ENCODE results near the gene SCARB1.

Gene SCARB1

GRCh38 chr12:124756760-124757159 lies 106.9 kb downstream of the SCARB1 start:
- FAIRE-seq (no peak), DNase-seq (ENCODE audit: insufficient read length, low spot score) (no peak)
- no peak for TF ChIP-seq CTCF (IDR thresholded peaks at IDR 0.05; ENCODE audit: insufficient read depth, missing control alignments)

GRCh38 chr12:124756166-124756565 lies 107.5 kb downstream of the SCARB1 start:
- FAIRE-seq, result no peak
- DNase-seq (ENCODE audit: insufficient read length, low spot score), result no peak

GRCh38 chr12:124755801-124756148 lies 107.9 kb downstream of the SCARB1 start:
- DNase-seq (ENCODE audit: insufficient read length, low spot score), result no peak
- no peak for TF ChIP-seq CTCF (IDR thresholded peaks at IDR 0.05; ENCODE audit: insufficient read depth, missing control alignments)
- no peak for FAIRE-seq

More at GRCh38 chr12:124756166-124756565, 107.5 kb downstream of the SCARB1 start:
- TF ChIP-seq CTCF (IDR thresholded peaks at IDR 0.05; ENCODE audit: insufficient read depth, missing control alignments), result no peak

- FAIRE-seq, result no peak
- TF ChIP-seq CTCF (IDR thresholded peaks at IDR 0.05; ENCODE audit: insufficient read depth, missing control alignments), result no peak
- peak; percentile 78 for DNase-seq (ENCODE audit: insufficient read length, low spot score)
Observed at GRCh38 chr12:124754949-124755800, 108.5 kb downstream of the SCARB1 start.

GRCh38 chr12:124754491-124754890 lies 109.2 kb downstream of the SCARB1 start:
- DNase-seq (ENCODE audit: insufficient read length, low spot score) (no peak), FAIRE-seq (no peak)
- no peak for TF ChIP-seq CTCF (IDR thresholded peaks at IDR 0.05; ENCODE audit: insufficient read depth, missing control alignments)

GRCh38 chr12:124753993-124754392 lies 109.7 kb downstream of the SCARB1 start:
- TF ChIP-seq CTCF (IDR thresholded peaks at IDR 0.05; ENCODE audit: insufficient read depth, missing control alignments), result no peak
- DNase-seq (ENCODE audit: insufficient read length, low spot score) (no peak), FAIRE-seq (no peak)

- DNase-seq (ENCODE audit: insufficient read length, low spot score) (no peak), FAIRE-seq (no peak)
- no peak for TF ChIP-seq CTCF (IDR thresholded peaks at IDR 0.05; ENCODE audit: insufficient read depth, missing control alignments)
Observed at GRCh38 chr12:124753228-124753591, 110.5 kb downstream of the SCARB1 start.
